HCT116 (cell line): ENCODE data around the gene CPM. TPM values are rescaled to one million over a fixed set of nuclear protein-coding genes. Genes with fewer than 3 reads are reported as not detected.

Source experiments
- ATAC-seq: fragments of 200-7000 bp; cut with Tn5 transposase; 2 replicates; pipeline ENCODE4 v1.9.1; 2020; ENCODE audit warnings: mild to moderate bottlenecking, moderate library complexity
- BruUV-seq: library from RNA; stranded (reverse); fragments of 400-500 nt; replicated peaks from 2 replicates; lab custom pipeline; 2021; lab: Mats Ljungman, UMichigan
- CTCF ChIA-PET: fragments of 300-600 bp; sonication (Branson Sonifier 250); formaldehyde crosslinking; loops from one replicate; lab custom pipeline; 2021; ENCODE audit warnings: antibody characterized with exemption; lab: Charles Lee
- POLR2A ChIA-PET: fragments of 300-600, 350-600 bp; sonication (Branson Sonifier 250); formaldehyde crosslinking; loops from one replicate; lab custom pipeline; 2021; ENCODE audit warnings: antibody characterized with exemption; lab: Charles Lee
- RAD21 ChIA-PET, 2 experiments: fragments of 300-600 bp; sonication (Branson Sonifier 250); formaldehyde crosslinking; loops; one replicate each; lab custom pipeline; 2023; ENCODE audit warnings: low total read pairs in 2 of 2; ENCODE audit not compliant: uncharacterized antibody in 2 of 2, unreplicated experiment in 2 of 2, low non-redundant PET in 1 of 2; lab: Charles Lee
- DNase-seq: peaks from one replicate; pipeline ENCODE4 v3.0.0-alpha.2; 2010; ENCODE audit warnings: low read depth, low spot score
- H2AFZ ChIP-seq: fragments of 200-600 bp; shearing (Covaris generic), sonication (generic); 2 replicates; pipeline ENCODE4 v1.6.1; 2017; ENCODE audit warnings: low read depth, mixed run types, mixed read lengths, antibody characterized with exemption, low read length; ENCODE audit not compliant: poor library complexity, severe bottlenecking
- H3K27ac ChIP-seq: 2 replicates; pipeline ENCODE4 v1.5.1; 2012; ENCODE audit warnings: low read depth, low read length
- H3K27me3 ChIP-seq: fragments of 200-600 bp; sonication (generic); 2 replicates; pipeline ENCODE4 v1.6.1; 2016; ENCODE audit warnings: mixed run types, low read length, mixed read lengths; ENCODE audit not compliant: insufficient read depth
- H3K36me3 ChIP-seq, 2 experiments: fragments of 200-500 bp in 1 of 2; fragments of 200-600 bp in 1 of 2; sonication (Bioruptor generic) in 1 of 2; sonication (generic) in 1 of 2; 2 replicates each; pipeline versions ENCODE4 v1.5.1 to v1.6.1; 2014 to 2016; ENCODE audit warnings: low read length in 2 of 2, inconsistent platforms in 1 of 2, mixed read lengths in 1 of 2, mixed run types in 1 of 2; ENCODE audit not compliant: insufficient read depth in 2 of 2, control insufficient read depth in 1 of 2
- H3K4me1 ChIP-seq, 2 experiments: fragments of 200-600 bp in 1 of 2; sonication (generic) in 1 of 2; 2 replicates each; pipeline versions ENCODE4 v1.5.1 to v1.6.1; 2012 to 2017; ENCODE audit warnings: low read length in 2 of 2, inconsistent platforms in 1 of 2, mild to moderate bottlenecking in 1 of 2, mixed read lengths in 1 of 2, mixed run types in 1 of 2, moderate library complexity in 1 of 2; ENCODE audit not compliant: insufficient read depth in 2 of 2, control insufficient read depth in 1 of 2
- H3K4me2 ChIP-seq: fragments of 200-600 bp; sonication (generic); 2 replicates; pipeline ENCODE4 v1.6.1; 2017; ENCODE audit warnings: mixed run types, low read length, mixed read lengths
- H3K4me3 ChIP-seq, 2 experiments: fragments of 200-600 bp in 1 of 2; sonication (generic) in 1 of 2; replicated peaks in 1 of 2; 2 replicates each; pipeline ENCODE4 v1.5.1; 2011 to 2016; ENCODE audit warnings: low read length in 2 of 2, control low read depth in 1 of 2, low read depth in 1 of 2, mild to moderate bottlenecking in 1 of 2, mixed read lengths in 1 of 2, mixed run types in 1 of 2
- H3K79me2 ChIP-seq: fragments of 200-600 bp; sonication (generic); 2 replicates; pipeline ENCODE4 v1.6.1; 2017; ENCODE audit warnings: mild to moderate bottlenecking, mixed run types, low read length, moderate library complexity, mixed read lengths; ENCODE audit not compliant: insufficient read depth
- H3K9ac ChIP-seq: fragments of 200-600 bp; sonication (generic); 2 replicates; pipeline ENCODE4 v1.6.1; 2016; ENCODE audit warnings: low read length, mixed read lengths
- H3K9me2 ChIP-seq: fragments of 200-600 bp; sonication (generic), shearing (Covaris generic); 2 replicates; pipeline ENCODE4 v1.6.1; 2017; ENCODE audit warnings: mixed run types, mild to moderate bottlenecking, moderate library complexity; ENCODE audit not compliant: insufficient read depth
- H3K9me3 ChIP-seq, 2 experiments: fragments of 200-500 bp in 1 of 2; fragments of 200-600 bp in 1 of 2; sonication (Bioruptor generic) in 1 of 2; sonication (generic) in 1 of 2; 2 replicates each; pipeline ENCODE4 v1.6.1; 2014 to 2017; ENCODE audit warnings: low read length in 2 of 2, mixed read lengths in 2 of 2, inconsistent platforms in 1 of 2, low read depth in 1 of 2, mild to moderate bottlenecking in 1 of 2, mixed run types in 1 of 2, moderate library complexity in 1 of 2; ENCODE audit not compliant: control insufficient read depth in 1 of 2, insufficient read depth in 1 of 2
- H4K20me1 ChIP-seq: fragments of 200-600 bp; sonication (generic), shearing (Covaris generic); 2 replicates; pipeline ENCODE4 v1.6.1; 2017; ENCODE audit warnings: mixed run types, mild to moderate bottlenecking, moderate library complexity; ENCODE audit not compliant: insufficient read depth
- CBX3 ChIP-seq: IDR thresholded peaks from 2 replicates; pipeline ENCODE4 v1.6.1; 2012; ENCODE audit warnings: low read depth
- ELF1 ChIP-seq: IDR thresholded peaks from 2 replicates; pipeline ENCODE4 v1.6.1; 2012; ENCODE audit warnings: low read depth, borderline replicate concordance
- EZH2 ChIP-seq: fragments of 200-600 bp; sonication (generic); IDR thresholded peaks from 2 replicates; pipeline ENCODE4 v1.6.1; 2017; ENCODE audit warnings: antibody characterized with exemption, mixed run types
- FOSL1 ChIP-seq: IDR thresholded peaks from 2 replicates; pipeline ENCODE4 v1.6.1; 2012; ENCODE audit warnings: low read depth
- JUND ChIP-seq: IDR thresholded peaks from 2 replicates; pipeline ENCODE4 v1.6.1; 2012
- POLR2A ChIP-seq: IDR thresholded peaks from 2 replicates; pipeline ENCODE4 v1.7.0; 2011; ENCODE audit warnings: borderline replicate concordance; ENCODE audit not compliant: insufficient read depth, insufficient read length; ENCODE audit errors: extremely low read depth
- POLR2AphosphoS5 ChIP-seq: IDR thresholded peaks from 2 replicates; pipeline ENCODE4 v1.6.1; 2011; ENCODE audit warnings: mild to moderate bottlenecking, low read depth, low read length, moderate library complexity
- RAD21 ChIP-seq: IDR thresholded peaks from 2 replicates; pipeline ENCODE4 v1.6.1; 2012; ENCODE audit warnings: low read depth, mild to moderate bottlenecking
- SIN3A ChIP-seq: IDR thresholded peaks from 2 replicates; pipeline ENCODE4 v1.6.1; 2012; ENCODE audit warnings: low read depth
- SP1 ChIP-seq: IDR thresholded peaks from 2 replicates; pipeline ENCODE4 v1.6.1; 2012; ENCODE audit warnings: low read depth
- SRF ChIP-seq: IDR thresholded peaks from 2 replicates; pipeline ENCODE4 v1.6.1; 2012; ENCODE audit warnings: low read depth
- TCF7L2 ChIP-seq: IDR thresholded peaks from 2 replicates; pipeline ENCODE4 v1.7.0; 2011; ENCODE audit warnings: borderline replicate concordance, inconsistent platforms; ENCODE audit not compliant: insufficient read depth, insufficient read length; ENCODE audit errors: extremely low read depth
- YY1 ChIP-seq: IDR thresholded peaks from 2 replicates; pipeline ENCODE4 v1.6.1; 2011; ENCODE audit warnings: low read length, low read depth, moderate library complexity, mild to moderate bottlenecking; ENCODE audit not compliant: insufficient replicate concordance; ENCODE audit errors: extremely low read depth
- ZBTB33 ChIP-seq: IDR thresholded peaks from 2 replicates; pipeline ENCODE4 v1.6.1; 2011; ENCODE audit warnings: mild to moderate bottlenecking, low read length, moderate library complexity; ENCODE audit not compliant: insufficient replicate concordance; ENCODE audit errors: extremely low read depth
- ZFX ChIP-seq: fragments of 450-650 bp; IDR thresholded peaks from 2 replicates; pipeline ENCODE4 v1.6.1; 2017
- ZNF274 ChIP-seq: fragments of 200-500 bp; sonication (Bioruptor generic); IDR thresholded peaks from 2 replicates; pipeline ENCODE4 v1.6.1; 2014; ENCODE audit warnings: mild to moderate bottlenecking, low read depth, low read length, inconsistent platforms
- intact Hi-C: fragments of 100-400 bp; cut with micrococcal nuclease; formaldehyde crosslinking; loops from 2 replicates; pipeline ENCODE4 v1.10.0; 2022
- total RNA-seq: library from RNA; stranded (reverse); gene quantifications from one replicate; pipeline ENCODE4 v1.2.1, GENCODE V29; 2021; ENCODE audit not compliant: unreplicated experiment
- TF ChIP-seq, protein P1 (sequence below): IDR thresholded peaks from 2 replicates; pipeline ENCODE4 v1.6.1; 2012
- TF ChIP-seq, protein P2 (sequence below): IDR thresholded peaks from 2 replicates; pipeline ENCODE4 v1.6.1; 2012
- TF ChIP-seq, protein P3 (sequence below), 3 experiments: fragments of 200-600 bp in 1 of 3; sonication (generic) in 1 of 3; IDR thresholded peaks in 2 of 3; conservative IDR thresholded peaks in 1 of 3; 2 replicates each; pipeline ENCODE4 v1.5.1; 2012 to 2017; ENCODE audit warnings: low read depth in 2 of 3, low read length in 2 of 3, antibody characterized with exemption in 1 of 3, borderline replicate concordance in 1 of 3, control low read depth in 1 of 3, mild to moderate bottlenecking in 1 of 3, mixed read lengths in 1 of 3, mixed run types in 1 of 3, moderate library complexity in 1 of 3; ENCODE audit not compliant: insufficient read depth in 1 of 3
- TF ChIP-seq, protein P4 (sequence below): IDR thresholded peaks from 2 replicates; pipeline ENCODE4 v1.6.1; 2012; ENCODE audit warnings: low read depth

Gene CPM
- total RNA-seq, 1 experiment from 2014 or later, result 5.3 TPM

- no TSS peak for BruUV-seq
- Histone ChIP-seq H3K9me2 (no peaks in the 10 kb centered on the region), H3K27ac (no peak overlapping the region), H4K20me1 (no peaks in the 10 kb centered on the region), H3K27me3 (no peaks in the 10 kb centered on the region), H3K9me3 (no peaks in the 10 kb centered on the region), H3K4me3 (no peak overlapping the region), H3K36me3 (no peaks in the 10 kb centered on the region), H3K4me2 (no peak overlapping the region), H3K4me1 (no peaks in the 10 kb centered on the region), H2AFZ (no peak overlapping the region), H3K79me2 (no peaks in the 10 kb centered on the region), H3K9ac (no peak overlapping the region)
- TF ChIP-seq, protein P1, sequence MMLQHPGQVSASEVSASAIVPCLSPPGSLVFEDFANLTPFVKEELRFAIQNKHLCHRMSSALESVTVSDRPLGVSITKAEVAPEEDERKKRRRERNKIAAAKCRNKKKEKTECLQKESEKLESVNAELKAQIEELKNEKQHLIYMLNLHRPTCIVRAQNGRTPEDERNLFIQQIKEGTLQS, result no peak
- no peak for TF ChIP-seq SRF
- no peak for TF ChIP-seq EZH2
- TF ChIP-seq POLR2A, result no peak
- TF ChIP-seq, protein P2, sequence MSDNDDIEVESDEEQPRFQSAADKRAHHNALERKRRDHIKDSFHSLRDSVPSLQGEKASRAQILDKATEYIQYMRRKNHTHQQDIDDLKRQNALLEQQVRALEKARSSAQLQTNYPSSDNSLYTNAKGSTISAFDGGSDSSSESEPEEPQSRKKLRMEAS, result no peak
- no peak for TF ChIP-seq ZNF274
- TF ChIP-seq CBX3, result no peak
- no peak for TF ChIP-seq ZFX
- no peak for TF ChIP-seq SP1
- TF ChIP-seq POLR2AphosphoS5, result no peak
- TF ChIP-seq ELF1, result no peak
- no peak for TF ChIP-seq TCF7L2
- TF ChIP-seq JUND, result no peak
- no peak for TF ChIP-seq FOSL1
- no peak for TF ChIP-seq ZBTB33
- TF ChIP-seq RAD21, result no peak
- TF ChIP-seq, protein P3, sequence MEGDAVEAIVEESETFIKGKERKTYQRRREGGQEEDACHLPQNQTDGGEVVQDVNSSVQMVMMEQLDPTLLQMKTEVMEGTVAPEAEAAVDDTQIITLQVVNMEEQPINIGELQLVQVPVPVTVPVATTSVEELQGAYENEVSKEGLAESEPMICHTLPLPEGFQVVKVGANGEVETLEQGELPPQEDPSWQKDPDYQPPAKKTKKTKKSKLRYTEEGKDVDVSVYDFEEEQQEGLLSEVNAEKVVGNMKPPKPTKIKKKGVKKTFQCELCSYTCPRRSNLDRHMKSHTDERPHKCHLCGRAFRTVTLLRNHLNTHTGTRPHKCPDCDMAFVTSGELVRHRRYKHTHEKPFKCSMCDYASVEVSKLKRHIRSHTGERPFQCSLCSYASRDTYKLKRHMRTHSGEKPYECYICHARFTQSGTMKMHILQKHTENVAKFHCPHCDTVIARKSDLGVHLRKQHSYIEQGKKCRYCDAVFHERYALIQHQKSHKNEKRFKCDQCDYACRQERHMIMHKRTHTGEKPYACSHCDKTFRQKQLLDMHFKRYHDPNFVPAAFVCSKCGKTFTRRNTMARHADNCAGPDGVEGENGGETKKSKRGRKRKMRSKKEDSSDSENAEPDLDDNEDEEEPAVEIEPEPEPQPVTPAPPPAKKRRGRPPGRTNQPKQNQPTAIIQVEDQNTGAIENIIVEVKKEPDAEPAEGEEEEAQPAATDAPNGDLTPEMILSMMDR (IDR thresholded peaks at IDR 0.05 in 2 of 3, conservative IDR thresholded peaks at IDR 0.05 in 1 of 3; ENCODE audit: borderline replicate concordance in 1 of 3, insufficient read depth in 1 of 3, low read depth in 2 of 3, low read length in 2 of 3), result no peak
- TF ChIP-seq, protein P4, sequence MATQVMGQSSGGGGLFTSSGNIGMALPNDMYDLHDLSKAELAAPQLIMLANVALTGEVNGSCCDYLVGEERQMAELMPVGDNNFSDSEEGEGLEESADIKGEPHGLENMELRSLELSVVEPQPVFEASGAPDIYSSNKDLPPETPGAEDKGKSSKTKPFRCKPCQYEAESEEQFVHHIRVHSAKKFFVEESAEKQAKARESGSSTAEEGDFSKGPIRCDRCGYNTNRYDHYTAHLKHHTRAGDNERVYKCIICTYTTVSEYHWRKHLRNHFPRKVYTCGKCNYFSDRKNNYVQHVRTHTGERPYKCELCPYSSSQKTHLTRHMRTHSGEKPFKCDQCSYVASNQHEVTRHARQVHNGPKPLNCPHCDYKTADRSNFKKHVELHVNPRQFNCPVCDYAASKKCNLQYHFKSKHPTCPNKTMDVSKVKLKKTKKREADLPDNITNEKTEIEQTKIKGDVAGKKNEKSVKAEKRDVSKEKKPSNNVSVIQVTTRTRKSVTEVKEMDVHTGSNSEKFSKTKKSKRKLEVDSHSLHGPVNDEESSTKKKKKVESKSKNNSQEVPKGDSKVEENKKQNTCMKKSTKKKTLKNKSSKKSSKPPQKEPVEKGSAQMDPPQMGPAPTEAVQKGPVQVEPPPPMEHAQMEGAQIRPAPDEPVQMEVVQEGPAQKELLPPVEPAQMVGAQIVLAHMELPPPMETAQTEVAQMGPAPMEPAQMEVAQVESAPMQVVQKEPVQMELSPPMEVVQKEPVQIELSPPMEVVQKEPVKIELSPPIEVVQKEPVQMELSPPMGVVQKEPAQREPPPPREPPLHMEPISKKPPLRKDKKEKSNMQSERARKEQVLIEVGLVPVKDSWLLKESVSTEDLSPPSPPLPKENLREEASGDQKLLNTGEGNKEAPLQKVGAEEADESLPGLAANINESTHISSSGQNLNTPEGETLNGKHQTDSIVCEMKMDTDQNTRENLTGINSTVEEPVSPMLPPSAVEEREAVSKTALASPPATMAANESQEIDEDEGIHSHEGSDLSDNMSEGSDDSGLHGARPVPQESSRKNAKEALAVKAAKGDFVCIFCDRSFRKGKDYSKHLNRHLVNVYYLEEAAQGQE, result no peak
- TF ChIP-seq SIN3A, result no peak
- TF ChIP-seq YY1, result no peak
- DNase-seq (no peak), ATAC-seq (no peak)
- ChIA-PET CTCF (no interaction called here), RAD21 (no interaction called here), POLR2A (no interaction called here)
- intact Hi-C loops, result no loop called here
Measured at GRCh38 chr12:68891141-68891540, 41.8 kb downstream of the CPM start.
